ENCODE results near the gene RPP38. TPM values are rescaled to one million over a fixed set of nuclear protein-coding genes. Genes with fewer than 3 reads are reported as not detected.

RPP38 gene
- polyA plus RNA-seq, 3 donors: 8.1 to 13.8 (median 13.3) TPM

DNA sequence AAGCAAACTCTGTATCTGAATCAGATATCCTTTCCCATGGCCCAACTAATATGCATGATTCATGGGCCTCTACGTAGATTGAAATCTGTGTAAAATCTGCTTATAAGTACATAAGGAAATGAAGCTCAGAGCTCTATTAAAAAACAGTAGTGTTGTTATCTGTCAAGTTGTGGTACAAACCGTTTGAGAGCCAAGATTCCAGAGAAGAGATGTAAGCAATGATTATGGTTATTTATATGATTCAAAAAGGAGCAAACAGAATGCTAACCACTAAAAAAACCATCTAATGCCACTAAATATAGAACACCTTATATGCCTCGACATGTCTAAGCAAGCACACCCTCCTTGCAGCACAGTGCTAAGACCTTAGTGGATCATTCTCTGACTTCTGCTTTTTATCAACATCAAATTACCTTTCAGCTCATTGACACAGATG, 26.6 kb downstream of the RPP38 start:
- no peak for DNase-seq
- WGBS (ENCODE audit: insufficient coverage): no CpG with 5 or more reads among the region's 3 CpGs
- H3K4me1 ChIP-seq (ENCODE audit: control insufficient read depth in 1 of 2, insufficient read depth in 2 of 2, low read length in 2 of 2): peaks cover 0 to under 1% of the 10 kb centered on the region in 2 donors
- H3K79me2 ChIP-seq (ENCODE audit: insufficient read depth, low read length): no peaks in the 10 kb centered on the region
- no peaks in the 10 kb centered on the region for H3K36me3 ChIP-seq (replicated peaks in 1 of 2; ENCODE audit: control insufficient read depth in 1 of 2, insufficient read depth in 2 of 2, low read length in 2 of 2)
- H3K27ac ChIP-seq (ENCODE audit: low read depth in 1 of 2, low read length in 2 of 2): no peak overlapping the region
- no peak overlapping the region for H3K9ac ChIP-seq (ENCODE audit: insufficient read depth, low read length, poor library complexity, severe bottlenecking)
- peaks cover 1% of the 10 kb centered on the region for H3K4me1 Mint-ChIP-seq
- no peak overlapping the region for H3K4me3 ChIP-seq (replicated peaks in 1 of 3; ENCODE audit: low read depth in 2 of 3, low read length in 3 of 3)
- H3K4me3 Mint-ChIP-seq: no peak overlapping the region
- no peak overlapping the region for H2AFZ ChIP-seq (ENCODE audit: insufficient read depth, low read depth, low read length, poor library complexity, severe bottlenecking)
- intact Hi-C loops (cut with micrococcal nuclease): no loop called here
- no peak overlapping the region for H3K4me2 ChIP-seq (replicated peaks; ENCODE audit: extremely low read depth, low read length, poor library complexity, severe bottlenecking)
- H3K9me3 ChIP-seq (replicated peaks in 1 of 2; ENCODE audit: control insufficient read depth in 1 of 2, insufficient read depth in 1 of 2, low read length in 2 of 2): no peaks in the 10 kb centered on the region
- no peak overlapping the region for H3K27ac Mint-ChIP-seq
- no peaks in the 10 kb centered on the region for H4K20me1 ChIP-seq (ENCODE audit: insufficient read depth, low read length)
- peaks cover 0 to 2% (median 0%) of the 10 kb centered on the region in 7 donors for H3K9me3 Mint-ChIP-seq
- TF ChIP-seq, protein P1, sequence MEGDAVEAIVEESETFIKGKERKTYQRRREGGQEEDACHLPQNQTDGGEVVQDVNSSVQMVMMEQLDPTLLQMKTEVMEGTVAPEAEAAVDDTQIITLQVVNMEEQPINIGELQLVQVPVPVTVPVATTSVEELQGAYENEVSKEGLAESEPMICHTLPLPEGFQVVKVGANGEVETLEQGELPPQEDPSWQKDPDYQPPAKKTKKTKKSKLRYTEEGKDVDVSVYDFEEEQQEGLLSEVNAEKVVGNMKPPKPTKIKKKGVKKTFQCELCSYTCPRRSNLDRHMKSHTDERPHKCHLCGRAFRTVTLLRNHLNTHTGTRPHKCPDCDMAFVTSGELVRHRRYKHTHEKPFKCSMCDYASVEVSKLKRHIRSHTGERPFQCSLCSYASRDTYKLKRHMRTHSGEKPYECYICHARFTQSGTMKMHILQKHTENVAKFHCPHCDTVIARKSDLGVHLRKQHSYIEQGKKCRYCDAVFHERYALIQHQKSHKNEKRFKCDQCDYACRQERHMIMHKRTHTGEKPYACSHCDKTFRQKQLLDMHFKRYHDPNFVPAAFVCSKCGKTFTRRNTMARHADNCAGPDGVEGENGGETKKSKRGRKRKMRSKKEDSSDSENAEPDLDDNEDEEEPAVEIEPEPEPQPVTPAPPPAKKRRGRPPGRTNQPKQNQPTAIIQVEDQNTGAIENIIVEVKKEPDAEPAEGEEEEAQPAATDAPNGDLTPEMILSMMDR (IDR thresholded peaks at IDR 0.05): no peak
- H3K27me3 ChIP-seq (ENCODE audit: control insufficient read depth in 2 of 2, insufficient read depth in 2 of 2, low read length in 2 of 2): no peaks in the 10 kb centered on the region
- H3K36me3 Mint-ChIP-seq: peaks cover 0 to 16% of the 10 kb centered on the region in 2 donors
- H3K27me3 Mint-ChIP-seq (ENCODE audit: low read depth in 3 of 3): peaks cover 0 to 4% (median 0%) of the 10 kb centered on the region in 3 donors

DNA sequence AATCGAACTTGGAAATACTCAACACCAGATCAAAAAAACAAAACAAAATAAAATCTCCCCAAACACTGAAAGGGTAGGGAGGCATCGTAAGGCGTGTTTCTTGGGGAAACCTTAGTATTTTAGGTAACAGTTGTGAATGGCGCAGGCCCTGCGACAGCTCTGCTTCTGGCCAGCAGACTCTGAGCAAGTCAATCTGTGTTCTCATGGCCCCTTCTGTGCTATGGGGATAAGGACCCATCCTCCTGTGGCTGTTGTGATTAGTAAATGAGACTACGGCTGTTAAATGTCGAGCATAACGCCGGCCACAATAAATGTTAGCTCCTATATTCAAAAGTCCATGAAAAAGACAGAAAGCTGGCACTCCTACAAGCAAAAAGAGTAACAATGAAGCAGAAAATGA, 27.0 kb downstream of the RPP38 start:
- H4K20me1 ChIP-seq (ENCODE audit: insufficient read depth, low read length): no peaks in the 10 kb centered on the region
- no peak overlapping the region for H3K27ac ChIP-seq (ENCODE audit: low read depth in 1 of 2, low read length in 2 of 2)
- no peaks in the 10 kb centered on the region for H3K4me1 ChIP-seq (ENCODE audit: control insufficient read depth in 1 of 2, insufficient read depth in 2 of 2, low read length in 2 of 2)
- Mint-ChIP-seq H3K27ac (no peak overlapping the region), H3K4me1 (no peaks in the 10 kb centered on the region), H3K9me3 (peaks cover 0 to 2% (median 0%) of the 10 kb centered on the region in 7 donors), H3K27me3 (ENCODE audit: low read depth in 3 of 3) (peaks cover 0 to 4% (median 0%) of the 10 kb centered on the region in 3 donors), H3K36me3 (peaks cover 0 to 15% of the 10 kb centered on the region in 2 donors), H3K4me3 (no peak overlapping the region)
- intact Hi-C loops (cut with micrococcal nuclease): no loop called here
- no peak for DNase-seq
- 96% methylated on average over 4 of the region's 9 CpGs for WGBS (ENCODE audit: insufficient coverage)
- H3K79me2 ChIP-seq (ENCODE audit: insufficient read depth, low read length): no peaks in the 10 kb centered on the region
- no peak overlapping the region for H3K4me3 ChIP-seq (replicated peaks in 1 of 3; ENCODE audit: low read depth in 2 of 3, low read length in 3 of 3)
- H3K4me2 ChIP-seq (replicated peaks; ENCODE audit: extremely low read depth, low read length, poor library complexity, severe bottlenecking): no peak overlapping the region
- no peak overlapping the region for H3K9ac ChIP-seq (ENCODE audit: insufficient read depth, low read length, poor library complexity, severe bottlenecking)
- H3K36me3 ChIP-seq (replicated peaks in 1 of 2; ENCODE audit: control insufficient read depth in 1 of 2, insufficient read depth in 2 of 2, low read length in 2 of 2): no peaks in the 10 kb centered on the region
- H2AFZ ChIP-seq (ENCODE audit: insufficient read depth, low read depth, low read length, poor library complexity, severe bottlenecking): no peak overlapping the region
- TF ChIP-seq, protein P1 (IDR thresholded peaks at IDR 0.05): no peak
- H3K27me3 ChIP-seq (ENCODE audit: control insufficient read depth in 2 of 2, insufficient read depth in 2 of 2, low read length in 2 of 2): no peaks in the 10 kb centered on the region
- H3K9me3 ChIP-seq (replicated peaks in 1 of 2; ENCODE audit: control insufficient read depth in 1 of 2, insufficient read depth in 1 of 2, low read length in 2 of 2): no peaks in the 10 kb centered on the region

Measured in CD14-positive monocyte (primary cell).